ENCODE data around the gene TRIP13. TPM values are rescaled to one million over a fixed set of nuclear protein-coding genes. Genes with fewer than 3 reads are reported as not detected.

TRIP13 gene
- total RNA-seq, 1 experiment from 2014 or later: 21.4 TPM

GRCh38 chr5:947626-948471 lies 55.2 kb downstream of the TRIP13 start:
- ChIA-PET POLR2A (no interaction called here), CTCF (interaction anchor here (1.5 kb wide), 1 partner anchor 13 kb away, joined by 4 read pairs; no protein-coding TSS in a partner anchor)
- Mint-ChIP-seq H3K36me3 (ENCODE audit: insufficient read depth, unreplicated experiment) (no peaks in the 10 kb centered on the region), H3K4me1 (ENCODE audit: insufficient read depth, unreplicated experiment) (no peaks in the 10 kb centered on the region), H3K27me3 (ENCODE audit: insufficient read depth, unreplicated experiment) (peaks cover 60% of the 10 kb centered on the region), H3K9me3 (ENCODE audit: unreplicated experiment) (peaks cover 7% of the 10 kb centered on the region), H3K4me3 (ENCODE audit: unreplicated experiment) (no peak overlapping the region), H3K27ac (ENCODE audit: low read depth, unreplicated experiment) (no peak overlapping the region)
- intact Hi-C loops (cut with micrococcal nuclease): no loop called here
- no TSS peak for BruUV-seq (replicated peaks)
- DNase-seq (ENCODE audit: unreplicated experiment): no peak
- TF ChIP-seq CTCF (IDR thresholded peaks at IDR 0.05; ENCODE audit: unreplicated experiment): no peak

- Mint-ChIP-seq H3K4me3 (ENCODE audit: unreplicated experiment) (no peak overlapping the region), H3K9me3 (ENCODE audit: unreplicated experiment) (peaks cover 7% of the 10 kb centered on the region), H3K27me3 (ENCODE audit: insufficient read depth, unreplicated experiment) (peaks cover 52% of the 10 kb centered on the region), H3K27ac (ENCODE audit: low read depth, unreplicated experiment) (no peak overlapping the region), H3K4me1 (ENCODE audit: insufficient read depth, unreplicated experiment) (no peaks in the 10 kb centered on the region), H3K36me3 (ENCODE audit: insufficient read depth, unreplicated experiment) (no peaks in the 10 kb centered on the region)
- no peak for DNase-seq (ENCODE audit: unreplicated experiment)
- POLR2A ChIA-PET: no interaction called here
- intact Hi-C loops (cut with micrococcal nuclease): no loop called here
- BruUV-seq (replicated peaks): no TSS peak
- TF ChIP-seq CTCF (IDR thresholded peaks at IDR 0.05; ENCODE audit: unreplicated experiment): no peak
- CTCF ChIA-PET: interaction anchor here (1.0 to 1.5 kb wide), 2 partner anchors 14 to 178 kb away, joined by 3 to 4 read pairs; no protein-coding TSS in a partner anchor
These were observed 56.0 kb downstream of the TRIP13 start for GRCh38 chr5:948472-949274.

- Mint-ChIP-seq H3K9me3 (ENCODE audit: unreplicated experiment) (peaks cover 7% of the 10 kb centered on the region), H3K36me3 (ENCODE audit: insufficient read depth, unreplicated experiment) (no peaks in the 10 kb centered on the region), H3K27me3 (ENCODE audit: insufficient read depth, unreplicated experiment) (peaks cover 46% of the 10 kb centered on the region), H3K4me1 (ENCODE audit: insufficient read depth, unreplicated experiment) (no peaks in the 10 kb centered on the region), H3K4me3 (ENCODE audit: unreplicated experiment) (no peak overlapping the region), H3K27ac (ENCODE audit: low read depth, unreplicated experiment) (no peak overlapping the region)
- ChIA-PET POLR2A (no interaction called here), CTCF (interaction anchor here (1.0 kb wide), 1 partner anchor 178 kb away, joined by 3 read pairs; no protein-coding TSS in a partner anchor)
- no peak for TF ChIP-seq CTCF (IDR thresholded peaks at IDR 0.05; ENCODE audit: unreplicated experiment)
- intact Hi-C loops (cut with micrococcal nuclease): no loop called here
- no peak for DNase-seq (ENCODE audit: unreplicated experiment)
- no TSS peak for BruUV-seq (replicated peaks)
These were observed 56.5 kb downstream of the TRIP13 start for GRCh38 chr5:949275-949543.

GRCh38 chr5:949815-950560 lies 57.3 kb downstream of the TRIP13 start:
- Mint-ChIP-seq H3K36me3 (ENCODE audit: insufficient read depth, unreplicated experiment) (no peaks in the 10 kb centered on the region), H3K4me3 (ENCODE audit: unreplicated experiment) (no peak overlapping the region), H3K9me3 (ENCODE audit: unreplicated experiment) (peaks cover 7% of the 10 kb centered on the region), H3K4me1 (ENCODE audit: insufficient read depth, unreplicated experiment) (no peaks in the 10 kb centered on the region), H3K27ac (ENCODE audit: low read depth, unreplicated experiment) (no peak overlapping the region), H3K27me3 (ENCODE audit: insufficient read depth, unreplicated experiment) (peaks cover 44% of the 10 kb centered on the region)
- POLR2A ChIA-PET: no interaction called here
- CTCF ChIA-PET: interaction anchor here (0.6 to 1.3 kb wide), 5 partner anchors 26 to 269 kb away, joined by 3 to 4 read pairs (median 3); no protein-coding TSS in a partner anchor
- intact Hi-C loops (cut with micrococcal nuclease): no loop called here
- DNase-seq (ENCODE audit: unreplicated experiment): no peak
- BruUV-seq (replicated peaks): no TSS peak
- no peak for TF ChIP-seq CTCF (IDR thresholded peaks at IDR 0.05; ENCODE audit: unreplicated experiment)

Data from MCF 10A (cell line).